Peyer's patch (tissue), 4 donors: ENCODE results near the gene CDH4. TPM values are rescaled to one million over a fixed set of nuclear protein-coding genes. Genes with fewer than 3 reads are reported as not detected.

Source experiments
- DNase-seq, 3 donors: peaks; one replicate each; pipeline ENCODE4 v3.0.0-alpha.2; 2017 to 2019
- H3K27ac ChIP-seq, 4 donors: fragments of 200-600 bp; sonication (generic); one replicate each; pipeline ENCODE4 v1.5.1; 2016 to 2019
- H3K27me3 ChIP-seq, 2 donors: fragments of 200-600 bp; sonication (generic); one replicate each; pipeline ENCODE4 v1.5.1; 2019
- H3K36me3 ChIP-seq, 3 donors: fragments of 200-600 bp; sonication (generic); one replicate each; pipeline ENCODE4 v1.5.1; 2016 to 2019
- H3K4me1 ChIP-seq, 4 donors: fragments of 200-600 bp; sonication (generic); one replicate each; pipeline ENCODE4 v1.5.1; 2016 to 2019
- H3K4me3 ChIP-seq, 4 donors: fragments of 200-600 bp; sonication (generic); 1 replicate in 3 of 4; 2 replicates in 1 of 4; pipeline ENCODE4 v1.5.1; 2016 to 2019; ENCODE audit warnings: mild to moderate bottlenecking in 1 of 4
- H3K9me3 ChIP-seq, 4 donors: fragments of 200-600 bp; sonication (generic); one replicate each; pipeline ENCODE4 v1.5.1; 2016 to 2019; ENCODE audit warnings: mild to moderate bottlenecking in 1 of 4
- CTCF ChIP-seq, 6 experiments: fragments of 450-650 bp in 4 of 6; fragments of 200-600 bp in 2 of 6; sonication (generic) in 1 of 6; IDR thresholded peaks; one replicate each; pipeline ENCODE4 v1.5.1; 2017 to 2019; ENCODE audit warnings: antibody characterized with exemption in 6 of 6, mild to moderate bottlenecking in 3 of 6, moderate library complexity in 1 of 6
- POLR2A ChIP-seq, 2 donors: fragments of 450-650 bp; IDR thresholded peaks; one replicate each; pipeline ENCODE4 v1.5.1; 2017; ENCODE audit warnings: antibody characterized with exemption in 2 of 2, mild to moderate bottlenecking in 2 of 2, moderate library complexity in 2 of 2
- total RNA-seq, 4 donors: library from RNA; depleted of rRNA; stranded (reverse); fragments of >200 nt; gene quantifications; one replicate each; pipeline ENCODE4 v1.1.0, GENCODE V29; 2016

CDH4 gene
- total RNA-seq, 4 donors from 2014 or later, result 0.27 TPM; not detected in 3

- Histone ChIP-seq H3K4me1 (no peaks in the 10 kb centered on the region), H3K27me3 (no peaks in the 10 kb centered on the region), H3K27ac (no peak overlapping the region), H3K36me3 (no peaks in the 10 kb centered on the region), H3K4me3 (no peak overlapping the region), H3K9me3 (no peaks in the 10 kb centered on the region)
- TF ChIP-seq POLR2A (IDR thresholded peaks at IDR 0.05) (no peak), CTCF (IDR thresholded peaks at IDR 0.05) (no peak)
- peak in 1 of 3 donors; percentile 14 for DNase-seq
Measured at GRCh38 chr20:61762886-61763739, 511.1 kb downstream of the CDH4 start.

GRCh38 chr20:61763740-61764400, 511.8 kb downstream of the CDH4 start:
- H3K27me3 ChIP-seq, result no peaks in the 10 kb centered on the region
- DNase-seq, result peak in 1 of 3 donors; percentile 15

GRCh38 chr20:61764471-61765025, 512.5 kb downstream of the CDH4 start:
- peak in 1 of 3 donors; percentile 23 for DNase-seq
- Histone ChIP-seq H3K9me3 (no peaks in the 10 kb centered on the region), H3K36me3 (no peaks in the 10 kb centered on the region), H3K4me3 (no peak overlapping the region), H3K27me3 (no peaks in the 10 kb centered on the region), H3K27ac (no peak overlapping the region), H3K4me1 (no peaks in the 10 kb centered on the region)
- TF ChIP-seq POLR2A (IDR thresholded peaks at IDR 0.05) (no peak), CTCF (IDR thresholded peaks at IDR 0.05) (no peak)

More at GRCh38 chr20:61763740-61764400, 511.8 kb downstream of the CDH4 start:
- H3K4me1 ChIP-seq, result no peaks in the 10 kb centered on the region
- no peaks in the 10 kb centered on the region for H3K9me3 ChIP-seq
- no peak overlapping the region for H3K27ac ChIP-seq
- TF ChIP-seq POLR2A (IDR thresholded peaks at IDR 0.05) (no peak), CTCF (IDR thresholded peaks at IDR 0.05) (no peak)
- H3K36me3 ChIP-seq, result no peaks in the 10 kb centered on the region
- H3K4me3 ChIP-seq, result no peak overlapping the region

GRCh38 chr20:61765081-61765870, 513.2 kb downstream of the CDH4 start:
- TF ChIP-seq CTCF (IDR thresholded peaks at IDR 0.05) (no peak), POLR2A (IDR thresholded peaks at IDR 0.05) (no peak)
- no peak overlapping the region for H3K27ac ChIP-seq
- no peaks in the 10 kb centered on the region for H3K9me3 ChIP-seq
- no peaks in the 10 kb centered on the region for H3K27me3 ChIP-seq
- DNase-seq, result peak in 1 of 3 donors; percentile 43
- no peak overlapping the region for H3K4me3 ChIP-seq
- no peaks in the 10 kb centered on the region for H3K36me3 ChIP-seq
- H3K4me1 ChIP-seq, result no peaks in the 10 kb centered on the region
